Endothelial cell of umbilical vein (primary cell): Measurements from ENCODE around the gene ZDHHC11B. TPM values are rescaled to one million over a fixed set of nuclear protein-coding genes. Genes with fewer than 3 reads are reported as not detected.
"Not testable (repeated sequence)": the region's sequence is repeated elsewhere in the genome, so short reads cannot be mapped to it uniquely, and the experiment has no call there.

ENCODE experiments used
- BruUV-seq: library from RNA; stranded (reverse); fragments of 400-500 nt; replicated peaks from 2 replicates; lab custom pipeline; 2021; lab: Mats Ljungman, UMichigan
- CTCF ChIA-PET: fragments of 300-600, 350-600 bp; sonication (Branson Sonifier 250); formaldehyde crosslinking; loops from one replicate; lab custom pipeline; 2021; ENCODE audit warnings: antibody characterized with exemption, inconsistent platforms; lab: Charles Lee
- POLR2A ChIA-PET: fragments of 300-600, 350-600 bp; sonication (Branson Sonifier 250); formaldehyde crosslinking; loops from one replicate; lab custom pipeline; 2021; ENCODE audit warnings: antibody characterized with exemption, inconsistent platforms; lab: Charles Lee
- DNase-seq: peaks from one replicate; pipeline ENCODE4 v3.0.0-alpha.2; 2011; ENCODE audit warnings: low read depth, low spot score
- FAIRE-seq: peaks from 2 replicates; lab custom pipeline; 2011; peaks lifted over from hg19 to GRCh38; lab: Jason Lieb, UNC
- H2AFZ ChIP-seq: 2 replicates; pipeline ENCODE4 v1.6.0; 2012; ENCODE audit warnings: low read depth, low read length, control low read depth, inconsistent platforms
- H3K27ac ChIP-seq: 2 replicates; pipeline ENCODE4 v1.5.1; 2011; ENCODE audit warnings: low read depth, mild to moderate bottlenecking, control low read depth, low read length, moderate library complexity; ENCODE audit not compliant: insufficient read depth
- H3K27me3 ChIP-seq, 2 experiments: 2 replicates each; pipeline versions ENCODE4 v1.6.0 to v1.6.1; 2011; ENCODE audit warnings: low read length in 2 of 2, mixed read lengths in 1 of 2; ENCODE audit not compliant: control insufficient read depth in 2 of 2, insufficient read depth in 2 of 2
- H3K36me3 ChIP-seq, 2 experiments: 2 replicates in 1 of 2; 3 replicates in 1 of 2; pipeline ENCODE4 v1.5.1; 2011; ENCODE audit warnings: low read length in 2 of 2, mild to moderate bottlenecking in 1 of 2, moderate library complexity in 1 of 2; ENCODE audit not compliant: control insufficient read depth in 2 of 2, insufficient read depth in 2 of 2; ENCODE audit errors: extremely low read depth in 1 of 2
- H3K4me1 ChIP-seq: 3 replicates; pipeline ENCODE4 v1.5.1; 2011; ENCODE audit warnings: mild to moderate bottlenecking, low read length; ENCODE audit not compliant: control insufficient read depth, insufficient read depth; ENCODE audit errors: extremely low read depth
- H3K4me2 ChIP-seq: 2 replicates; pipeline ENCODE4 v1.6.1; 2011; ENCODE audit warnings: low read length, control low read depth, mixed read lengths; ENCODE audit not compliant: insufficient read depth
- H3K4me3 ChIP-seq, 3 experiments: fragments of 200-600 bp in 1 of 3; sonication (generic), shearing (Covaris generic) in 1 of 3; replicated peaks in 1 of 3; 2 replicates each; pipeline ENCODE4 v1.5.1; 2011 to 2016; ENCODE audit warnings: control low read depth in 3 of 3, low read length in 3 of 3, mild to moderate bottlenecking in 2 of 3, inconsistent platforms in 1 of 3, low read depth in 1 of 3, moderate library complexity in 1 of 3; ENCODE audit not compliant: insufficient read depth in 1 of 3
- H3K79me2 ChIP-seq: 2 replicates; pipeline ENCODE4 v1.6.0; 2012; ENCODE audit warnings: low read length, inconsistent platforms; ENCODE audit not compliant: control insufficient read depth, insufficient read depth
- H3K9ac ChIP-seq: replicated peaks from 2 replicates; pipeline ENCODE3; 2011; ENCODE audit warnings: low read length, control low read depth; ENCODE audit not compliant: insufficient read depth; ENCODE audit errors: extremely low read depth
- H3K9me1 ChIP-seq: replicated peaks from 3 replicates; pipeline ENCODE4 v1.6.0; 2011; ENCODE audit warnings: mild to moderate bottlenecking, low read length; ENCODE audit not compliant: control insufficient read depth, insufficient read depth; ENCODE audit errors: extremely low read depth
- H3K9me3 ChIP-seq: replicated peaks from 2 replicates; pipeline ENCODE4 v1.5.1; 2012; ENCODE audit warnings: low read length, inconsistent platforms; ENCODE audit not compliant: control insufficient read depth, insufficient read depth
- H4K20me1 ChIP-seq: replicated peaks from 2 replicates; pipeline ENCODE3; 2011; ENCODE audit warnings: mild to moderate bottlenecking, low read length; ENCODE audit not compliant: control insufficient read depth, insufficient read depth; ENCODE audit errors: extremely low read depth
- EZH2 ChIP-seq: IDR thresholded peaks from 2 replicates; pipeline ENCODE4 v1.6.1; 2012; ENCODE audit warnings: borderline replicate concordance, low read depth, mild to moderate bottlenecking, moderate library complexity, low read length, inconsistent platforms; ENCODE audit not compliant: severe bottlenecking
- FOS ChIP-seq: IDR thresholded peaks from 2 replicates; pipeline ENCODE4 v1.6.1; 2011; ENCODE audit warnings: mild to moderate bottlenecking, low read length, moderate library complexity, borderline replicate concordance; ENCODE audit not compliant: insufficient read depth
- GATA2 ChIP-seq: IDR thresholded peaks from 2 replicates; pipeline ENCODE4 v1.7.0; 2011; ENCODE audit warnings: low read depth, mild to moderate bottlenecking, moderate library complexity, mixed read lengths, low read length; ENCODE audit not compliant: insufficient read length, insufficient read depth
- JUN ChIP-seq: IDR thresholded peaks from 2 replicates; pipeline ENCODE4 v1.6.1; 2011; ENCODE audit warnings: borderline replicate concordance, low read depth; ENCODE audit not compliant: insufficient read length, insufficient read depth
- MYC ChIP-seq: IDR thresholded peaks from one replicate; pipeline ENCODE4 v1.6.1; 2011; ENCODE audit warnings: mild to moderate bottlenecking, low read depth, low read length
- POLR2A ChIP-seq: IDR thresholded peaks from 2 replicates; pipeline ENCODE4 v1.6.1; 2012; ENCODE audit warnings: low read depth, mild to moderate bottlenecking, control low read depth, low read length
- POLR2AphosphoS5 ChIP-seq: IDR thresholded peaks from 2 replicates; pipeline ENCODE4 v1.6.1; 2012; ENCODE audit warnings: low read depth, mild to moderate bottlenecking, control low read depth, low read length, moderate library complexity; ENCODE audit not compliant: insufficient read depth
- dilution Hi-C: fragments of 300-500 bp; cut with MboI; formaldehyde crosslinking; loops from one replicate; pipeline ENCODE4 v1.15.0; 2019; ENCODE audit warnings: low sequenced_read_pairs; ENCODE audit not compliant: extremely low pct_ligation_motif_present
- intact Hi-C: fragments of 100-400 bp; cut with micrococcal nuclease; formaldehyde crosslinking; loops from one replicate; pipeline ENCODE4 v1.10.0; 2022
- polyA plus RNA-seq, 4 experiments: library from polyadenylated mRNA; depleted of rRNA in 3 of 4; stranded (reverse) in 3 of 4; unstranded in 1 of 4; fragments of >200 nt; gene quantifications; 2 replicates each; pipeline versions ENCODE4 v1.2.1 to v1.2.3, GENCODE V29; 2011 to 2012; ENCODE audit warnings: missing spikeins in 1 of 4
- total RNA-seq: library from RNA; stranded (reverse); gene quantifications from 2 replicates; pipeline ENCODE4 v1.2.3, GENCODE V29; 2021
- TF ChIP-seq, protein P1 (sequence below), 2 donors: IDR thresholded peaks; 1 replicate in 1 of 2; 2 replicates in 1 of 2; pipeline ENCODE4 v1.5.1; 2011; ENCODE audit warnings: low read length in 2 of 2, mild to moderate bottlenecking in 2 of 2, moderate library complexity in 2 of 2, control low read depth in 1 of 2, inconsistent platforms in 1 of 2, low read depth in 1 of 2; ENCODE audit not compliant: insufficient read depth in 1 of 2; ENCODE audit errors: extremely low read depth in 1 of 2
- TF ChIP-seq, protein P2 (sequence below): IDR thresholded peaks from 2 replicates; pipeline ENCODE4 v1.6.1; 2011; ENCODE audit not compliant: insufficient read depth, insufficient read length

The ZDHHC11B gene
- total and polyA plus RNA-seq, 2 donors (not counting 3 experiments of a cell fraction or from before 2014, with no cell fraction given) = not detected

DNA sequence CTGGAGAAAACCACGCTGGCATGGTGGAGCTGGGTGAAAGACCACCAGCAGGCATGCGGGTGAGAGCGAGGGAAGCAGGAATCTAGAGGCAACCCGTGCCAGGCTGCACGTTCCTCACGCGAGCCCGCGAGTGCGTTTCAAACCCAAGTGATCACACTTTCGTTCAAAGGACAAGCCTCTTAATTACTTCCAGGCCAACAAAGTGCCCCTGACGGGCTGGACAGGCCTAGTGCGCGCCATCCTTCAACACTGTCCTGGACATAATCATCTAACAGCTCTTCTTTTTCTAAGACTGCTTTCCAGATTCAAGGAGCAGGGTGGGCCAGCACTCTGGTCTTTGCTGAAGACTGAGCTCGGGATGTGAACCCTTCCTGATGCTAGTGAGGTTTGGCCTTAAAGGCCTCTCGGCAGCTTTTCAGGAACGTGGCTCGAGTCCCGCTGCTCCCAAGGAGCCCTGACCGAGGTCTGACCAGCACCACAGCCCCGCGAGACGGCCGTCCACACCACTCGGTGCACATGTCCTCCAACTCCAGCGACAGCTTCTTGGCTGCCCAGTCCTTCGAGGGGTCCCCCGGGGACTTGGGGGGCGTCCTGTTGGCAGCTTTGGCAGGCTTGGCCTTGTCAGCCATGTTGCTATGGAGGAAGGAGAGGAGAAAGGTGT lies 14.9 kb downstream of the ZDHHC11B start:
- dilution Hi-C loops, H3K9me1 ChIP-seq, H3K27me3 ChIP-seq, CTCF ChIA-PET, FAIRE-seq, H3K4me3 ChIP-seq, H3K9me3 ChIP-seq, H3K36me3 ChIP-seq, H3K4me1 ChIP-seq, H3K4me2 ChIP-seq, H3K79me2 ChIP-seq, H2AFZ ChIP-seq, H3K27ac ChIP-seq, H4K20me1 ChIP-seq, POLR2A ChIA-PET, BruUV-seq, intact Hi-C loops, DNase-seq, H3K9ac ChIP-seq: not testable (repeated sequence)

DNA sequence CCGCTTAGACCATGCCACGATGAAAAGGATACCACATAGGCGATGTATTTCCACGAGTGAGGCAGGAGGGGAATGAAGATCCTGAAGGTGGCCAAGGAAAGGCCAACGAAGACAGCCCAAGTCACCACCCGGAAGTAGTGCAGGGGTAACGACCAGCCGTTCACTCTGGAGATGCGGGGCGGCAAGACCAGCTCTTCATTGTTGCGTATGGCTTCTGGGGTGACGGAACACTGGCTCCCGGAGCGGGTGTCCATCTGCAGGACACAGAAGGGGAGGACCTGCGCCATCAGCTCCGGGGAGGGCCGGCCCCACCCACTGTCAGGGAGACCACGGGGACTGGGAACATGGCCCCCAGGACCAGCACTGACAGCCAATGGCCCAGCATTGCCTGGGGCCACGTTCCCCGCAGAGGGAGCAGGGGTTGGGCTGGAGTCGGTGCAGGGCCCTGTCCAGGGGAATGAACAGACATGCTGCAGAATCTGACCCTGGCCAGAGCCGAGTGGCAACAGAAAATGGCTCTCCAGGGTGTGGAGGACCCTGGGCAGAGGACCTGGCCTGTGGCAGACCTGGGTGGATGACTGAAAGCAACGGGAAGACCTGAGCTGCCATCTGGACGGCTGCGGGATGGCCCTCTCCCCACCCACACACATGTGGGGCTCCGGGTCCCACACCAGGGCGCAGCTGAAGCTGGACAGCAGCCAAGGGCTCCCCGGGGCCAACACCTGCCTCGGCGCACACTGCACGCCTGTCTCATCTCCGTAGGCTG lies 17.7 kb downstream of the ZDHHC11B start:
- Histone ChIP-seq H3K9ac (no peak overlapping the region), H3K79me2 (no peaks in the 10 kb centered on the region), H4K20me1 (no peaks in the 10 kb centered on the region), H3K36me3 (no peaks in the 10 kb centered on the region), H3K4me1 (no peaks in the 10 kb centered on the region), H3K9me3 (no peaks in the 10 kb centered on the region), H3K9me1 (no peaks in the 10 kb centered on the region), H3K27me3 (no peaks in the 10 kb centered on the region), H3K4me3 (no peak overlapping the region), H2AFZ (no peak overlapping the region), H3K27ac (no peak overlapping the region), H3K4me2 (no peak overlapping the region)
- dilution Hi-C loops (no loop called here), intact Hi-C loops (no loop called here)
- BruUV-seq = no TSS peak
- POLR2A ChIA-PET = no interaction called here
- TF ChIP-seq JUN (no peak), FOS (no peak), MYC (no peak), POLR2A (no peak), POLR2AphosphoS5 (no peak), GATA2 (no peak), EZH2 (no peak)
- TF ChIP-seq, protein P1, sequence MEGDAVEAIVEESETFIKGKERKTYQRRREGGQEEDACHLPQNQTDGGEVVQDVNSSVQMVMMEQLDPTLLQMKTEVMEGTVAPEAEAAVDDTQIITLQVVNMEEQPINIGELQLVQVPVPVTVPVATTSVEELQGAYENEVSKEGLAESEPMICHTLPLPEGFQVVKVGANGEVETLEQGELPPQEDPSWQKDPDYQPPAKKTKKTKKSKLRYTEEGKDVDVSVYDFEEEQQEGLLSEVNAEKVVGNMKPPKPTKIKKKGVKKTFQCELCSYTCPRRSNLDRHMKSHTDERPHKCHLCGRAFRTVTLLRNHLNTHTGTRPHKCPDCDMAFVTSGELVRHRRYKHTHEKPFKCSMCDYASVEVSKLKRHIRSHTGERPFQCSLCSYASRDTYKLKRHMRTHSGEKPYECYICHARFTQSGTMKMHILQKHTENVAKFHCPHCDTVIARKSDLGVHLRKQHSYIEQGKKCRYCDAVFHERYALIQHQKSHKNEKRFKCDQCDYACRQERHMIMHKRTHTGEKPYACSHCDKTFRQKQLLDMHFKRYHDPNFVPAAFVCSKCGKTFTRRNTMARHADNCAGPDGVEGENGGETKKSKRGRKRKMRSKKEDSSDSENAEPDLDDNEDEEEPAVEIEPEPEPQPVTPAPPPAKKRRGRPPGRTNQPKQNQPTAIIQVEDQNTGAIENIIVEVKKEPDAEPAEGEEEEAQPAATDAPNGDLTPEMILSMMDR (IDR thresholded peaks at IDR 0.05; ENCODE audit: extremely low read depth in 1 of 2, insufficient read depth in 1 of 2, low read depth in 1 of 2, low read length in 2 of 2) = no peak
- TF ChIP-seq, protein P2, sequence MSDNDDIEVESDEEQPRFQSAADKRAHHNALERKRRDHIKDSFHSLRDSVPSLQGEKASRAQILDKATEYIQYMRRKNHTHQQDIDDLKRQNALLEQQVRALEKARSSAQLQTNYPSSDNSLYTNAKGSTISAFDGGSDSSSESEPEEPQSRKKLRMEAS = no peak
- FAIRE-seq (no peak), DNase-seq (no peak)
- CTCF ChIA-PET = no interaction called here
